HCT116 (cell line): ENCODE measurements around the gene OR51F2. TPM values are rescaled to one million over a fixed set of nuclear protein-coding genes. Genes with fewer than 3 reads are reported as not detected.
"Not testable (repeated sequence)": the region's sequence is repeated elsewhere in the genome, so short reads cannot be mapped to it uniquely, and the experiment has no call there.

Source experiments
- ATAC-seq: fragments of 200-7000 bp; cut with Tn5 transposase; 2 replicates; pipeline ENCODE4 v1.9.1; 2020; ENCODE audit warnings: mild to moderate bottlenecking, moderate library complexity
- BruUV-seq: library from RNA; stranded (reverse); fragments of 400-500 nt; replicated peaks from 2 replicates; lab custom pipeline; 2021; lab: Mats Ljungman, UMichigan
- CTCF ChIA-PET: fragments of 300-600 bp; sonication (Branson Sonifier 250); formaldehyde crosslinking; loops from one replicate; lab custom pipeline; 2021; ENCODE audit warnings: antibody characterized with exemption; lab: Charles Lee
- POLR2A ChIA-PET: fragments of 300-600, 350-600 bp; sonication (Branson Sonifier 250); formaldehyde crosslinking; loops from one replicate; lab custom pipeline; 2021; ENCODE audit warnings: antibody characterized with exemption; lab: Charles Lee
- RAD21 ChIA-PET, 2 experiments: fragments of 300-600 bp; sonication (Branson Sonifier 250); formaldehyde crosslinking; loops; one replicate each; lab custom pipeline; 2023; ENCODE audit warnings: low total read pairs in 2 of 2; ENCODE audit not compliant: uncharacterized antibody in 2 of 2, unreplicated experiment in 2 of 2, low non-redundant PET in 1 of 2; lab: Charles Lee
- DNase-seq: peaks from one replicate; pipeline ENCODE4 v3.0.0-alpha.2; 2010; ENCODE audit warnings: low read depth, low spot score
- H2AFZ ChIP-seq: fragments of 200-600 bp; shearing (Covaris generic), sonication (generic); 2 replicates; pipeline ENCODE4 v1.6.1; 2017; ENCODE audit warnings: low read depth, mixed run types, mixed read lengths, antibody characterized with exemption, low read length; ENCODE audit not compliant: poor library complexity, severe bottlenecking
- H3K27ac ChIP-seq: 2 replicates; pipeline ENCODE4 v1.5.1; 2012; ENCODE audit warnings: low read depth, low read length
- H3K27me3 ChIP-seq: fragments of 200-600 bp; sonication (generic); 2 replicates; pipeline ENCODE4 v1.6.1; 2016; ENCODE audit warnings: mixed run types, low read length, mixed read lengths; ENCODE audit not compliant: insufficient read depth
- H3K36me3 ChIP-seq, 2 experiments: fragments of 200-500 bp in 1 of 2; fragments of 200-600 bp in 1 of 2; sonication (Bioruptor generic) in 1 of 2; sonication (generic) in 1 of 2; 2 replicates each; pipeline versions ENCODE4 v1.5.1 to v1.6.1; 2014 to 2016; ENCODE audit warnings: low read length in 2 of 2, inconsistent platforms in 1 of 2, mixed read lengths in 1 of 2, mixed run types in 1 of 2; ENCODE audit not compliant: insufficient read depth in 2 of 2, control insufficient read depth in 1 of 2
- H3K4me1 ChIP-seq, 2 experiments: fragments of 200-600 bp in 1 of 2; sonication (generic) in 1 of 2; 2 replicates each; pipeline versions ENCODE4 v1.5.1 to v1.6.1; 2012 to 2017; ENCODE audit warnings: low read length in 2 of 2, inconsistent platforms in 1 of 2, mild to moderate bottlenecking in 1 of 2, mixed read lengths in 1 of 2, mixed run types in 1 of 2, moderate library complexity in 1 of 2; ENCODE audit not compliant: insufficient read depth in 2 of 2, control insufficient read depth in 1 of 2
- H3K4me2 ChIP-seq: fragments of 200-600 bp; sonication (generic); 2 replicates; pipeline ENCODE4 v1.6.1; 2017; ENCODE audit warnings: mixed run types, low read length, mixed read lengths
- H3K4me3 ChIP-seq, 2 experiments: fragments of 200-600 bp in 1 of 2; sonication (generic) in 1 of 2; replicated peaks in 1 of 2; 2 replicates each; pipeline ENCODE4 v1.5.1; 2011 to 2016; ENCODE audit warnings: low read length in 2 of 2, control low read depth in 1 of 2, low read depth in 1 of 2, mild to moderate bottlenecking in 1 of 2, mixed read lengths in 1 of 2, mixed run types in 1 of 2
- H3K79me2 ChIP-seq: fragments of 200-600 bp; sonication (generic); 2 replicates; pipeline ENCODE4 v1.6.1; 2017; ENCODE audit warnings: mild to moderate bottlenecking, mixed run types, low read length, moderate library complexity, mixed read lengths; ENCODE audit not compliant: insufficient read depth
- H3K9ac ChIP-seq: fragments of 200-600 bp; sonication (generic); 2 replicates; pipeline ENCODE4 v1.6.1; 2016; ENCODE audit warnings: low read length, mixed read lengths
- H3K9me2 ChIP-seq: fragments of 200-600 bp; sonication (generic), shearing (Covaris generic); 2 replicates; pipeline ENCODE4 v1.6.1; 2017; ENCODE audit warnings: mixed run types, mild to moderate bottlenecking, moderate library complexity; ENCODE audit not compliant: insufficient read depth
- H3K9me3 ChIP-seq, 2 experiments: fragments of 200-500 bp in 1 of 2; fragments of 200-600 bp in 1 of 2; sonication (Bioruptor generic) in 1 of 2; sonication (generic) in 1 of 2; 2 replicates each; pipeline ENCODE4 v1.6.1; 2014 to 2017; ENCODE audit warnings: low read length in 2 of 2, mixed read lengths in 2 of 2, inconsistent platforms in 1 of 2, low read depth in 1 of 2, mild to moderate bottlenecking in 1 of 2, mixed run types in 1 of 2, moderate library complexity in 1 of 2; ENCODE audit not compliant: control insufficient read depth in 1 of 2, insufficient read depth in 1 of 2
- H4K20me1 ChIP-seq: fragments of 200-600 bp; sonication (generic), shearing (Covaris generic); 2 replicates; pipeline ENCODE4 v1.6.1; 2017; ENCODE audit warnings: mixed run types, mild to moderate bottlenecking, moderate library complexity; ENCODE audit not compliant: insufficient read depth
- CBX3 ChIP-seq: IDR thresholded peaks from 2 replicates; pipeline ENCODE4 v1.6.1; 2012; ENCODE audit warnings: low read depth
- EZH2 ChIP-seq: fragments of 200-600 bp; sonication (generic); IDR thresholded peaks from 2 replicates; pipeline ENCODE4 v1.6.1; 2017; ENCODE audit warnings: antibody characterized with exemption, mixed run types
- JUND ChIP-seq: IDR thresholded peaks from 2 replicates; pipeline ENCODE4 v1.6.1; 2012
- POLR2A ChIP-seq: IDR thresholded peaks from 2 replicates; pipeline ENCODE4 v1.7.0; 2011; ENCODE audit warnings: borderline replicate concordance; ENCODE audit not compliant: insufficient read depth, insufficient read length; ENCODE audit errors: extremely low read depth
- SIN3A ChIP-seq: IDR thresholded peaks from 2 replicates; pipeline ENCODE4 v1.6.1; 2012; ENCODE audit warnings: low read depth
- SRF ChIP-seq: IDR thresholded peaks from 2 replicates; pipeline ENCODE4 v1.6.1; 2012; ENCODE audit warnings: low read depth
- TCF7L2 ChIP-seq: IDR thresholded peaks from 2 replicates; pipeline ENCODE4 v1.7.0; 2011; ENCODE audit warnings: borderline replicate concordance, inconsistent platforms; ENCODE audit not compliant: insufficient read depth, insufficient read length; ENCODE audit errors: extremely low read depth
- YY1 ChIP-seq: IDR thresholded peaks from 2 replicates; pipeline ENCODE4 v1.6.1; 2011; ENCODE audit warnings: low read length, low read depth, moderate library complexity, mild to moderate bottlenecking; ENCODE audit not compliant: insufficient replicate concordance; ENCODE audit errors: extremely low read depth
- ZNF274 ChIP-seq: fragments of 200-500 bp; sonication (Bioruptor generic); IDR thresholded peaks from 2 replicates; pipeline ENCODE4 v1.6.1; 2014; ENCODE audit warnings: mild to moderate bottlenecking, low read depth, low read length, inconsistent platforms
- intact Hi-C: fragments of 100-400 bp; cut with micrococcal nuclease; formaldehyde crosslinking; loops from 2 replicates; pipeline ENCODE4 v1.10.0; 2022
- total RNA-seq: library from RNA; stranded (reverse); gene quantifications from one replicate; pipeline ENCODE4 v1.2.1, GENCODE V29; 2021; ENCODE audit not compliant: unreplicated experiment
- TF ChIP-seq, protein P1 (sequence below): IDR thresholded peaks from 2 replicates; pipeline ENCODE4 v1.6.1; 2012
- TF ChIP-seq, protein P2 (sequence below): IDR thresholded peaks from 2 replicates; pipeline ENCODE4 v1.6.1; 2011; ENCODE audit warnings: mild to moderate bottlenecking, low read length, moderate library complexity; ENCODE audit not compliant: insufficient replicate concordance; ENCODE audit errors: extremely low read depth

OR51F2 gene
- total RNA-seq, 1 experiment from 2014 or later = not detected

DNA sequence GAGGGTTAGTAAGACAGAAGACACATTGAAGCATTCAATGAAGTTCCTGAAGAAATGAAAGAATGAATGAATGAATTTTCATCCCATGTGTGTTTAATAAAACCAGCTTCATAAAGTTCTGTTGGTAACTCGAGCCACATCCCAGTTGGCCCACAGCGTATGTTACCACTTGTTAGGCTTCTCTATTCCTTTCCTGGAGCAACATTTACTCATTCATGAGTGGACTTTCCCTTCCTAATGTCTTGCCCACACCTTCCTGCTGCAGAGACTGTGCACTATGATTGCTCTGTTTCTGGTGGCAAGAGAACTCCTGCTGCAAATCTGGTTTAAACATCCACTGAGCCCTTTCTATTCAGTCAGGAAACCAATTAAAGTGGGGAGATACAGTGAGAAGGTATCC, 23.9 kb upstream of the OR51F2 start:
- TF ChIP-seq SIN3A (no peak), JUND (no peak)
- ChIA-PET CTCF (no interaction called here), RAD21 (no interaction called here), POLR2A (no interaction called here)
- no peak overlapping the region for H3K4me3 ChIP-seq
- no peak overlapping the region for H3K9ac ChIP-seq
- H3K9me3 ChIP-seq = no peaks in the 10 kb centered on the region
- H3K9me2 ChIP-seq = no peaks in the 10 kb centered on the region
- BruUV-seq = no TSS peak
- no peak overlapping the region for H3K4me2 ChIP-seq
- H3K79me2 ChIP-seq = no peaks in the 10 kb centered on the region
- no peaks in the 10 kb centered on the region for H3K4me1 ChIP-seq
- no peak overlapping the region for H3K27ac ChIP-seq
- H4K20me1 ChIP-seq = no peaks in the 10 kb centered on the region
- peaks cover 35% of the 10 kb centered on the region for H3K27me3 ChIP-seq
- no peak overlapping the region for H2AFZ ChIP-seq
- ATAC-seq (no peak), DNase-seq (no peak)
- intact Hi-C loops = no loop called here
- H3K36me3 ChIP-seq = no peaks in the 10 kb centered on the region

DNA sequence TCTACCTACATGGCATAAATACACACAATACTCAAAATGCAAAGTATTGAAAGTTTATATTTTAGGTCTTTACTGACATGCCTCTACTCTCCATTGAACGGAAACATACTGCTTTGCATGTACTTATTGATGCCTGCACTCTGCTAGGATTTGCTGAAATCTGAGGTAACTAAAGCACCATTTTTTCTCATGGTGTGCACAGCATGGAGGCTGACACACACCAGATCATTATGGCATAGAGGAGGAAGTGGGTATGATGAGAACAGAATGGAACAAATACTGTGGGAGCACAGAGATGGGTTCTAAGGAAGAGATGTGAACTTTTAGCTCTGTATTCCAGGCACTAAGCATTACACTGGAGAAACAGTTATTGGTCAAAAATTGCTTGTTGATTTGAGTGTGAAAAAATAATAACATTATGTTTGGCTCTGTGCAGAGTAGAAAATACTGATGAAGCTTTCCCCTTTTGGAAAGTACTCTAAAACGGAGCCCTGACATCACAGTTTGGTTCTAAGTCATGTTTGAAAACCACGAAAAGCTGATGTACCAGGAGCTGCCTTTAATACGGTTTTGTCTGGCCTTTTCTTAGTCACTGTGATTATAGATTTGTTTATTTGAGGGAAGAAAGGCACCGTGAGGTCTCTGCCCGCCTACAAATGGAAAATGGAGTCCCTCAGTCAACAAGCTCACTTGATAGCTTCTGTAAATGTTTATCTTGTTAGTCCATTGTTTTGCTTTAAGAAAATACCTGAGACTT, 22.5 kb upstream of the OR51F2 start:
- no peak for DNase-seq
- Histone ChIP-seq H3K27me3 (peaks cover 28% of the 10 kb centered on the region), H3K79me2 (no peaks in the 10 kb centered on the region), H3K4me1 (no peaks in the 10 kb centered on the region), H3K4me2 (no peak overlapping the region), H3K9ac (no peak overlapping the region), H4K20me1 (no peaks in the 10 kb centered on the region), H3K27ac (no peak overlapping the region), H3K4me3 (no peak overlapping the region)
- intact Hi-C loops = no loop called here
- ChIA-PET RAD21 (no interaction called here), CTCF (no interaction called here)
- TF ChIP-seq TCF7L2 = no peak
- TF ChIP-seq POLR2A = no peak
- TF ChIP-seq YY1 = no peak
- TF ChIP-seq CBX3 = no peak
- TF ChIP-seq, protein P1, sequence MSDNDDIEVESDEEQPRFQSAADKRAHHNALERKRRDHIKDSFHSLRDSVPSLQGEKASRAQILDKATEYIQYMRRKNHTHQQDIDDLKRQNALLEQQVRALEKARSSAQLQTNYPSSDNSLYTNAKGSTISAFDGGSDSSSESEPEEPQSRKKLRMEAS = no peak
- no peak for TF ChIP-seq SRF
- no peak for TF ChIP-seq ZNF274
- TF ChIP-seq EZH2 = no peak
- TF ChIP-seq, protein P2, sequence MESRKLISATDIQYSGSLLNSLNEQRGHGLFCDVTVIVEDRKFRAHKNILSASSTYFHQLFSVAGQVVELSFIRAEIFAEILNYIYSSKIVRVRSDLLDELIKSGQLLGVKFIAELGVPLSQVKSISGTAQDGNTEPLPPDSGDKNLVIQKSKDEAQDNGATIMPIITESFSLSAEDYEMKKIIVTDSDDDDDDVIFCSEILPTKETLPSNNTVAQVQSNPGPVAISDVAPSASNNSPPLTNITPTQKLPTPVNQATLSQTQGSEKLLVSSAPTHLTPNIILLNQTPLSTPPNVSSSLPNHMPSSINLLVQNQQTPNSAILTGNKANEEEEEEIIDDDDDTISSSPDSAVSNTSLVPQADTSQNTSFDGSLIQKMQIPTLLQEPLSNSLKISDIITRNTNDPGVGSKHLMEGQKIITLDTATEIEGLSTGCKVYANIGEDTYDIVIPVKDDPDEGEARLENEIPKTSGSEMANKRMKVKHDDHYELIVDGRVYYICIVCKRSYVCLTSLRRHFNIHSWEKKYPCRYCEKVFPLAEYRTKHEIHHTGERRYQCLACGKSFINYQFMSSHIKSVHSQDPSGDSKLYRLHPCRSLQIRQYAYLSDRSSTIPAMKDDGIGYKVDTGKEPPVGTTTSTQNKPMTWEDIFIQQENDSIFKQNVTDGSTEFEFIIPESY = no peak
- TF ChIP-seq, all 23 proteins: peak for 0
- ATAC-seq = no peak
- no peak overlapping the region for H2AFZ ChIP-seq
- H3K9me3 ChIP-seq = no peaks in the 10 kb centered on the region
- BruUV-seq = no TSS peak
- H3K36me3 ChIP-seq = no peaks in the 10 kb centered on the region
- POLR2A ChIA-PET = no interaction called here
- no peaks in the 10 kb centered on the region for H3K9me2 ChIP-seq

DNA sequence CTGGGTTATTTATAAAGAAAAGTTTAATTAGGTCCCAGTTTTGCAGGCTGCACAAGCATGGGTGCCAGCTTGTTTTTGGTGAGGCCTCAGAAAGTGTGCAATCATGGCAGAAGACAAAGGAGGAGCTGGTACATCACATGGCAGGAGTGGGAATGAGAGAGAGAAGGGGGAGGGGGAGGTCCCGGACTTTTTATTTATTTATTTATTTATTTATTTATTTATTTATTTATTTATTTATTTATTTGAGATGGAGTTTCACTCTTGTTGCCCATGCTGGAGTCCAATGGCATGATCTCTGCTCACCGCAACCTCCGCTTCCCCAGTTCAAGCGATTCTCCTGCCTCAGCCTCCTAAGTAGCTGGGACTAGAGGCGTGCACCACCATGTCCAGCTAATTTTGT, 19.8 kb upstream of the OR51F2 start:
- ATAC-seq, H3K4me3 ChIP-seq, H3K36me3 ChIP-seq, H4K20me1 ChIP-seq, H2AFZ ChIP-seq, POLR2A ChIA-PET, intact Hi-C loops, BruUV-seq, H3K9me2 ChIP-seq, DNase-seq, RAD21 ChIA-PET, CTCF ChIA-PET, H3K79me2 ChIP-seq, H3K27ac ChIP-seq, H3K4me1 ChIP-seq, H3K4me2 ChIP-seq, H3K9ac ChIP-seq, H3K9me3 ChIP-seq: not testable (repeated sequence)
- peaks cover 17% of the 10 kb centered on the region; the same call in 1 of the 2 replicates for H3K27me3 ChIP-seq
